Caco-2 (cell line): Measurements from ENCODE around the gene CCDC73. TPM values are rescaled to one million over a fixed set of nuclear protein-coding genes. Genes with fewer than 3 reads are reported as not detected.
"Not testable (repeated sequence)": the region's sequence is repeated elsewhere in the genome, so short reads cannot be mapped to it uniquely, and the experiment has no call there.

Source experiments
- BruUV-seq: library from RNA; stranded (reverse); fragments of 400-500 nt; replicated peaks from 2 replicates; lab custom pipeline; 2021; lab: Mats Ljungman, UMichigan
- CTCF ChIA-PET: fragments of 300-600 bp; sonication (Branson Sonifier 250); formaldehyde crosslinking; loops from one replicate; lab custom pipeline; 2022; ENCODE audit warnings: antibody characterized with exemption; lab: Charles Lee
- POLR2A ChIA-PET: fragments of 300-600 bp; sonication (Branson Sonifier 250); formaldehyde crosslinking; loops from one replicate; lab custom pipeline; 2022; ENCODE audit warnings: antibody characterized with exemption; lab: Charles Lee
- DNase-seq, 2 experiments: peaks; one replicate each; pipeline versions ENCODE4 v3.0.0 to v3.0.0-alpha.2; 2020 to 2022
- H3K27me3 ChIP-seq: replicated peaks from 2 replicates; pipeline ENCODE4 v1.6.0; 2011; ENCODE audit warnings: low read length; ENCODE audit not compliant: control insufficient read depth, insufficient read depth
- H3K36me3 ChIP-seq: 2 replicates; pipeline ENCODE4 v1.5.1; 2011; ENCODE audit warnings: low read length; ENCODE audit not compliant: control insufficient read depth, insufficient read depth
- H3K4me1 ChIP-seq: fragments of 250-450 bp; sonication (Bioruptor Pico); 2 replicates; pipeline ENCODE4 v1.5.1; 2020; ENCODE audit warnings: mild to moderate bottlenecking
- H3K4me3 ChIP-seq: 2 replicates; pipeline ENCODE4 v1.5.1; 2011; ENCODE audit warnings: low read depth, mild to moderate bottlenecking, control low read depth, low read length
- H3K9me3 ChIP-seq: fragments of 250-450 bp; sonication (Bioruptor Pico); 2 replicates; pipeline ENCODE4 v1.5.1; 2020; ENCODE audit warnings: mild to moderate bottlenecking, moderate library complexity
- H3K27ac Mint-ChIP-seq: one replicate; pipeline ENCODE4 v1.8.0; 2022; ENCODE audit warnings: mixed read lengths; ENCODE audit not compliant: unreplicated experiment
- H3K27me3 Mint-ChIP-seq: one replicate; pipeline ENCODE4 v1.8.0; 2022; ENCODE audit warnings: mixed read lengths; ENCODE audit not compliant: insufficient read depth, unreplicated experiment
- H3K36me3 Mint-ChIP-seq: one replicate; pipeline ENCODE4 v1.8.0; 2022; ENCODE audit warnings: mild to moderate bottlenecking, mixed read lengths; ENCODE audit not compliant: insufficient read depth, unreplicated experiment
- H3K4me1 Mint-ChIP-seq: one replicate; pipeline ENCODE4 v1.8.0; 2022; ENCODE audit warnings: low read depth, mixed read lengths; ENCODE audit not compliant: unreplicated experiment
- H3K4me3 Mint-ChIP-seq: one replicate; pipeline ENCODE4 v1.8.0; 2022; ENCODE audit warnings: mild to moderate bottlenecking, moderate library complexity, mixed read lengths; ENCODE audit not compliant: unreplicated experiment
- H3K9me3 Mint-ChIP-seq: one replicate; pipeline ENCODE4 v1.8.0; 2022; ENCODE audit warnings: mixed read lengths; ENCODE audit not compliant: unreplicated experiment
- CTCF ChIP-seq, 2 experiments: fragments of 200-600 bp in 1 of 2; IDR thresholded peaks; 1 replicate in 1 of 2; 2 replicates in 1 of 2; pipeline versions ENCODE4 v1.5.1 to v1.8.0; 2011 to 2022; ENCODE audit warnings: antibody characterized with exemption in 1 of 2, control low read depth in 1 of 2, inconsistent platforms in 1 of 2, low read depth in 1 of 2, low read length in 1 of 2, mild to moderate bottlenecking in 1 of 2, moderate library complexity in 1 of 2; ENCODE audit not compliant: insufficient read depth in 1 of 2, severe bottlenecking in 1 of 2, unreplicated experiment in 1 of 2
- intact Hi-C: fragments of 100-400 bp; cut with micrococcal nuclease; formaldehyde crosslinking; loops from one replicate; pipeline ENCODE4 v1.10.0; 2022; ENCODE audit not compliant: unreplicated experiment
- total RNA-seq: library from RNA; stranded (reverse); gene quantifications from 2 replicates; pipeline ENCODE4 v1.2.3, GENCODE V29; 2022

The CCDC73 gene
- total RNA-seq, 1 experiment from 2014 or later: not detected

GRCh38 chr11:32775908-32776307, 18.6 kb downstream of the CCDC73 start:
- BruUV-seq: no TSS peak
- CTCF ChIA-PET: no interaction called here

GRCh38 chr11:32774081-32774480, 20.4 kb downstream of the CCDC73 start:
- Mint-ChIP-seq H3K4me3 (no peak overlapping the region), H3K27ac (no peak overlapping the region), H3K36me3 (no peaks in the 10 kb centered on the region), H3K27me3 (peaks cover 5% of the 10 kb centered on the region), H3K9me3 (no peaks in the 10 kb centered on the region), H3K4me1 (peaks cover 5% of the 10 kb centered on the region)
- TF ChIP-seq CTCF (IDR thresholded peaks at IDR 0.05; ENCODE audit: insufficient read depth in 1 of 2, low read depth in 1 of 2, low read length in 1 of 2, severe bottlenecking in 1 of 2, unreplicated experiment in 1 of 2): no peak
- Histone ChIP-seq H3K9me3 (no peaks in the 10 kb centered on the region), H3K4me1 (no peaks in the 10 kb centered on the region), H3K36me3 (no peaks in the 10 kb centered on the region), H3K27me3 (no peaks in the 10 kb centered on the region), H3K4me3 (no peak overlapping the region)
- ChIA-PET CTCF (no interaction called here), POLR2A (no interaction called here)
- no TSS peak for BruUV-seq
- intact Hi-C loops: no loop called here
- DNase-seq: no peak

More at GRCh38 chr11:32775908-32776307, 18.6 kb downstream of the CCDC73 start:
- DNase-seq: no peak
- H3K27me3 Mint-ChIP-seq: peaks cover 5% of the 10 kb centered on the region
- peaks cover 5% of the 10 kb centered on the region for H3K4me1 Mint-ChIP-seq
- TF ChIP-seq CTCF (IDR thresholded peaks at IDR 0.05; ENCODE audit: insufficient read depth in 1 of 2, low read depth in 1 of 2, low read length in 1 of 2, severe bottlenecking in 1 of 2, unreplicated experiment in 1 of 2): no peak
- H3K36me3 Mint-ChIP-seq: no peaks in the 10 kb centered on the region
- no peaks in the 10 kb centered on the region for H3K9me3 Mint-ChIP-seq
- no peaks in the 10 kb centered on the region for H3K27me3 ChIP-seq
- POLR2A ChIA-PET: no interaction called here
- H3K4me1 ChIP-seq: no peaks in the 10 kb centered on the region
- H3K36me3 ChIP-seq: no peaks in the 10 kb centered on the region
- H3K4me3 ChIP-seq: no peak overlapping the region
- no peaks in the 10 kb centered on the region for H3K9me3 ChIP-seq
- no peak overlapping the region for H3K27ac Mint-ChIP-seq
- H3K4me3 Mint-ChIP-seq: no peak overlapping the region
- intact Hi-C loops: no loop called here

GRCh38 chr11:32772731-32773130, 21.7 kb downstream of the CCDC73 start:
- Mint-ChIP-seq H3K4me3 (no peak overlapping the region), H3K27me3 (peaks cover 5% of the 10 kb centered on the region), H3K27ac (no peak overlapping the region), H3K4me1 (peaks cover 5% of the 10 kb centered on the region), H3K36me3 (no peaks in the 10 kb centered on the region), H3K9me3 (no peaks in the 10 kb centered on the region)
- Histone ChIP-seq H3K4me1 (no peaks in the 10 kb centered on the region), H3K36me3 (no peaks in the 10 kb centered on the region), H3K4me3 (no peak overlapping the region), H3K27me3 (no peaks in the 10 kb centered on the region), H3K9me3 (no peaks in the 10 kb centered on the region)
- ChIA-PET CTCF (no interaction called here), POLR2A (no interaction called here)
- intact Hi-C loops: no loop called here
- no peak for DNase-seq
- no peak for TF ChIP-seq CTCF (IDR thresholded peaks at IDR 0.05; ENCODE audit: insufficient read depth in 1 of 2, low read depth in 1 of 2, low read length in 1 of 2, severe bottlenecking in 1 of 2, unreplicated experiment in 1 of 2)
- BruUV-seq: no TSS peak

GRCh38 chr11:32761774-32762173, 32.7 kb downstream of the CCDC73 start:
- H3K27me3 Mint-ChIP-seq, H3K27ac Mint-ChIP-seq, H3K4me1 ChIP-seq, H3K9me3 Mint-ChIP-seq, H3K36me3 Mint-ChIP-seq, H3K36me3 ChIP-seq, DNase-seq, CTCF ChIA-PET, H3K9me3 ChIP-seq, POLR2A ChIA-PET, H3K4me3 ChIP-seq, H3K27me3 ChIP-seq, H3K4me1 Mint-ChIP-seq, BruUV-seq, H3K4me3 Mint-ChIP-seq, intact Hi-C loops: not testable (repeated sequence)
